Fibroblast of the conjunctiva (primary cell): ENCODE measurements around the gene SORCS2.

Source experiments
- DNase-seq: peaks from one replicate; pipeline ENCODE4 v3.0.0-alpha.2; 2010; ENCODE audit warnings: low read depth

SORCS2 gene

GRCh38 chr4:7512946-7513345 is 320.6 kb downstream of the SORCS2 start:
- DNase-seq: no peak

- DNase-seq: no peak
These were observed 321.3 kb downstream of the SORCS2 start for GRCh38 chr4:7513671-7514070.

GRCh38 chr4:7514281-7514680 is 321.9 kb downstream of the SORCS2 start:
- DNase-seq: no peak

GRCh38 chr4:7514789-7515188 is 322.5 kb downstream of the SORCS2 start:
- DNase-seq: no peak

- no peak for DNase-seq
These were observed 323.1 kb downstream of the SORCS2 start for GRCh38 chr4:7515390-7515902.

GRCh38 chr4:7516096-7516772 is 323.9 kb downstream of the SORCS2 start:
- no peak for DNase-seq

- DNase-seq: no peak
These were observed 324.4 kb downstream of the SORCS2 start for GRCh38 chr4:7516773-7517144.

- DNase-seq: no peak
These were observed 326.7 kb downstream of the SORCS2 start for GRCh38 chr4:7518871-7519637.

GRCh38 chr4:7519638-7520376 is 327.5 kb downstream of the SORCS2 start:
- DNase-seq: no peak

- no peak for DNase-seq
These were observed 329.3 kb downstream of the SORCS2 start for GRCh38 chr4:7521666-7522065.

- DNase-seq: no peak
These were observed 330.3 kb downstream of the SORCS2 start for GRCh38 chr4:7522452-7523220.

GRCh38 chr4:7523526-7523925 is 331.2 kb downstream of the SORCS2 start:
- DNase-seq: no peak

- DNase-seq: no peak
These were observed 331.8 kb downstream of the SORCS2 start for GRCh38 chr4:7524064-7524682.

- no peak for DNase-seq
These were observed 332.5 kb downstream of the SORCS2 start for GRCh38 chr4:7524843-7525242.

GRCh38 chr4:7526491-7526890 is 334.2 kb downstream of the SORCS2 start:
- DNase-seq: no peak

- no peak for DNase-seq
These were observed 334.7 kb downstream of the SORCS2 start for GRCh38 chr4:7526929-7527535.

GRCh38 chr4:7529368-7530080 is 337.2 kb downstream of the SORCS2 start:
- DNase-seq: no peak

- DNase-seq: no peak
These were observed 337.7 kb downstream of the SORCS2 start for GRCh38 chr4:7530082-7530481.

- no peak for DNase-seq
These were observed 338.7 kb downstream of the SORCS2 start for GRCh38 chr4:7530932-7531639.

GRCh38 chr4:7531640-7531994 is 339.3 kb downstream of the SORCS2 start:
- DNase-seq: no peak
